HG03097 (cell line): ENCODE measurements around the gene CACNG8.

Experiments used
- ATAC-seq: cut with Tn5 transposase; IDR thresholded peaks from one replicate; pipeline ENCODE4 v1.9.1; 2021; ENCODE audit not compliant: unreplicated experiment, low FRiP score

CACNG8 gene

GRCh38 chr19:53961523-53962356 lies 997 bp upstream of the CACNG8 start:
- no peak for ATAC-seq

GRCh38 chr19:53965091-53965490 lies 2.4 kb downstream of the CACNG8 start:
- no peak for ATAC-seq

DNA sequence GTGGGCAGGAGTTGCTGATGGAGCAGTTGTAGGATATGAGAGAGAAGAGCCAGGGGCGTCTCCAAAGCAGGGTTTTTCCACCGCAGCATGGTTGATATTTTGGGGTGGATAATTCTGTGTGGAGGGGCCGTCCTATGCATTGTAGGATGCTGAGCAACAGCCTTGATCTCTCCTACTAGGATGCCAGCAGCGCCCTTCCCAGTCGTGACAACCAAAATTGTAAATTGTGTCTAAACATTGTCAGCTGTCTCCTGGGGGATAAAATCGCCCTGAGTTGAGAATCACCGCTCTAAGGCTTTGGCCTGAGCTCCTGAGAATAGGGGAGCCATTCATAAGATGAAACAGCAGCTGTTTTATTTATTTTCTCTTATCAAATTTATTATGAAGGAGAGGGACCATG lies 4.2 kb downstream of the CACNG8 start:
- ATAC-seq = no peak

- no peak for ATAC-seq
These were observed 6.6 kb downstream of the CACNG8 start for GRCh38 chr19:53969366-53969765.

GRCh38 chr19:53971673-53972072 lies 8.9 kb downstream of the CACNG8 start:
- no peak for ATAC-seq

- ATAC-seq = no peak
These were observed 14.8 kb downstream of the CACNG8 start for GRCh38 chr19:53977429-53977990.

GRCh38 chr19:53977991-53978731 lies 15.4 kb downstream of the CACNG8 start:
- ATAC-seq = no peak

GRCh38 chr19:53978975-53979801 lies 16.5 kb downstream of the CACNG8 start:
- no peak for ATAC-seq

- no peak for ATAC-seq
These were observed 18.0 kb downstream of the CACNG8 start for GRCh38 chr19:53980539-53981375.

- no peak for ATAC-seq
These were observed 18.7 kb downstream of the CACNG8 start for GRCh38 chr19:53981376-53981951.

- ATAC-seq = no peak
These were observed 19.3 kb downstream of the CACNG8 start for GRCh38 chr19:53982001-53982451.

DNA sequence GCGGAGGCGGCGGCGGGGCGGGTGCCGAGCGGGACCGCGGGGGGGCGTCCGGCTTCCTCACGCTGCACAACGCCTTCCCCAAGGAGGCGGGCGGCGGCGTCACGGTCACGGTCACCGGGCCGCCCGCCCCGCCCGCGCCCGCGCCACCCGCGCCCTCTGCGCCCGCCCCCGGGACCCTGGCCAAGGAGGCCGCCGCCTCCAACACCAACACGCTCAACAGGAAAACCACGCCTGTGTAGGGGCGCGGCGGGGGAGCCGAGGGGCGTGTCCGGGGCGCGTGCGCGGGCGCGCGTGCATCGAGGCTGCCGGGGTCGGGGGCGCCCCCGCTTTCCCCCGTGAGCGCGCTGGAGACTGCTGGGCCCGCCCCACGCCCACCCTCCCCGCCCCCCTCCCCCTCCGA lies 19.9 kb downstream of the CACNG8 start:
- ATAC-seq = no peak

DNA sequence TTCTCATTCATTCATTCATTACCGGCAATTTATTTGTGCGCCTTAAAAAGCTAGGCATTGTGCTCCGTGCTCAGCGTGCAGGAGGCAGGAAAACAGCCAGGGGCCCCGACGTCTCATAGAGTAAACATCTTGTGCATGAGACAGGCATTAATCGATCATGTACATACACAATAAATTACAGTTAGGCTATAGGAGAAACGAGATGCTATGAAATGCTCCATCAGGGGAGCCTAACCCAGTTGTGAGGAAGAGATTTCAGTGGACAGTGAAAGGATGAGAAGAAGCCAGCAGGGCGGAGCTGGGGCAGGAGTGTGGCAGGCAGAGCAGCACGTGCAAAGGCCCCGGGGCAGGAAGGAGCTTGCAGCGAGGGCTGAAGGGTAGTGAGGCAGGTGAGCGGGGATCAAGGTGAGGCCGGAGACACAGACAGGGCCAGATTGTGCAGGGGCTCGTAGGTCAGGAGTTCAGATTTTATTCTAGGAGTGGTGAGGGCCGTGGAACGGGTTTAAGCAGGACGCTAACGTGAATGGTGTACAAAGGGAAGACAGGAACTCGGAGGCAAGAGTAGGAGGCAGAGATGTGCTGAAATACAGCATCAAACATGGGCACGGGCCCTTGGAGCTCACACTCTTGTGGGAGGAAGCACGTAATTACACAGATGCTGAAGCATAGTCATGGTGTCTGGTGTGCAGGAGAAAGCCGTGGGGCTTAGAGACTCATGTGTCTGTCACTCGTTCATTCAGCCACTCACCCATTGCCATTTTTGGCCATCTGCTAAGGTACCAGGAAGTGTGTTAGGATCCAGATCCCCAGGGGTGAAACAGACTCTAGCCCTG lies 20.9 kb downstream of the CACNG8 start:
- ATAC-seq = no peak

GRCh38 chr19:53985863-53986262 lies 23.1 kb downstream of the CACNG8 start:
- no peak for ATAC-seq

DNA sequence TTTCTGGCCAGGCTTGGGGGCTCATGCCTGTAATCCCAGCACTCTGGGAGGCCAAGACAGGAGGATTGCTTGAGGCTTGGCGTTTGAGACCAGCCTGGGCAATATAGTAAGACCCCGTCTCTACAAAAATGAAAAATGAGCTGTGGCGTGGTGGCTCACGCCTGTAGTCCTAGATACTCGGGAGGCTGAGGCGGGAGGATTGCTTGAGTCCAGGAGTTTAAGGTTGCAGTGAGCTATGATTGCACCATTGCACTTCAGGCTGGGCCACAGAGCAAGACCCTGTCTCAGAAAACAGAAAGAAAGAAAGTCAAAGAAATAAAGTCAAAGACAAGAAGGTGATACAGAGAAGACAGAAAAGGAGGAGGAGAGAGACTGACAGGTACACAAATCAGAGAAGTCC lies 26.2 kb downstream of the CACNG8 start:
- ATAC-seq = no peak

GRCh38 chr19:53989600-53990533 lies 27.1 kb downstream of the CACNG8 start:
- ATAC-seq = no peak
